GM10847 (cell line): ENCODE results near the gene COX6B1.

Experiments used
- POLR2A ChIP-seq: IDR thresholded peaks from 2 replicates; pipeline ENCODE4 v1.6.1; 2011; ENCODE audit not compliant: insufficient read length; ENCODE audit errors: extremely low read depth

COX6B1 gene

GRCh38 chr19:35628264-35628564 lies 19.9 kb upstream of the COX6B1 start:
- TF ChIP-seq POLR2A: no peak

DNA sequence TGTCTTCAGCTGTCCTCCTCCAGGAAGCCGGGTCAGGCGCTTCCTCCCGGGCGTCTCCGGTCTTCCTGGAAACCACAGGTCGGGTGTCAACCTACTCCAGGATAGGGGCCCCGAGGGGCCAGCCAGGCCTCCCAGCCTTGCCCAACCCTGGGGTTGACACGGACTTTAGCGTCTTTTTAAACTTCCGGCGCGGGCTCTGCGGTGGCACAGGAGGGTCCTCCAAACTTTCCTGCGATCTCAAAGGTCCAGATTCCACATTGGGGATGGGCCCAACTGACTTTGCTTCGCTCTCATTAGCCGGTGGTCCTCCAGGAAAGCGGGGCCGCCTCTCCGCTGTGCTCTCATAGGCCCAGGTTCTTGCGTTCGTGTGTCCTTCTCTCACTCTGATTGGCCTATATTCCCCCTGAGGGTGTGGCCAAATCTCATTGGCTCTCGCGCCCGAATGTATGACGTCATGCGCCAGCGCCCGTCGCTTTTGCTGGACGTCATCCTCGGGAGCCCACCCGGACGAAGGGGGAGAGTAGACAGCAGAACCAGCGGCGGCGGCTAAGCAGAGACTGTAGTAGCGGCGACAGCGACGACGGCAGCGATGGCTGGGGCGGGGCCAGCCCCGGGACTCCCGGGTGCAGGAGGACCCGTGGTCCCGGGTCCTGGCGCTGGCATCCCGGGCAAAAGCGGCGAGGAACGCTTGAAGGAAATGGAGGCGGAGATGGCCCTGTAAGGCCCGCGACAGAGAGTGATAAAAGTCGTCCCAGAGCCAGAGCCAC lies 19.4 kb upstream of the COX6B1 start, which contains the start of gene RBM42:
Gene RBM42, plus strand, starts transcription at position 472 of the 767 bp plus-strand sequence. Its CDS starts 118 bp downstream, at position 590.
- TF ChIP-seq POLR2A: peak; percentile 35

DNA sequence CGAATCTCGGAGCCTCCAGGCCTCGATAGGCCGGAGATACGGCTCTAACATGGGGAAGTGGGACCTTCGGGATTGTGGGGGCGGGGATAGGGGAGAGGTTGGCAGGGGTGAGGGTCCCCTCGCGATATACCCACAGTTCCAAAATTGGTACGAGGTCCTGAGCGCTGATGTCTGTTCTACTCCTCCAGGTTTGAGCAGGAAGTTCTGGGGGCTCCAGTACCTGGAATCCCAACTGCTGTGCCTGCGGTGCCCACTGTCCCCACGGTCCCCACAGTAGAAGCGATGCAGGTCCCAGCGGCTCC lies 18.8 kb upstream of the COX6B1 start:
- no peak for TF ChIP-seq POLR2A

DNA sequence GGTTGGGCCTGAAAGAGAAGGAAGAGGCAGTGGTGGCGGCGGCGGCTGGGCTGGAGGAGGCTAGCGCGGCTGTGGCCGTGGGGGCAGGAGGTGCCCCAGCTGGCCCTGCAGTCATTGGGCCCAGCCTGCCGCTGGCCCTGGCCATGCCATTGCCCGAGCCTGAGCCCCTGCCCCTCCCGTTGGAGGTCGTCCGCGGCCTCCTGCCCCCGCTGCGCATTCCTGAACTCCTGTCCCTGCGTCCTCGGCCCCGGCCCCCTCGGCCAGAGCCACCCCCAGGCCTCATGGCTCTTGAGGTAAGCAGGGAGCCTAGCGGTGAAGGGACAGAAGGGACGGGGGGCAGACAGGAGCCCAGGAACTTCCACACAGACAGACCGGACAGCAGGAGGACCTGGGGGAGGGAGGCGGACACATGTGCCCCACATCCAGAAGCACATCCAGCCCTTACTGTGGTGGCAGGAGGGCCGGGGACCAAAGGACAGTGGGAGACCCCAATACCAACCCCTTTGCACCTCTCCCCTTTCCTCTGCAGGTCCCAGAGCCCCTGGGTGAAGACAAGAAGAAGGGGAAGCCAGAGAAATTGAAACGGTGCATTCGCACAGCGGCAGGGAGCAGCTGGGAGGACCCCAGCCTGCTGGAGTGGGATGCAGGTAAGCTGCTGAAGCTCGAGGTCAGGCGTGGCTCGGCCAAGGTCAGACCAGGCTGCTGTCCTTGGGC lies 14.2 kb upstream of the COX6B1 start:
- TF ChIP-seq POLR2A: no peak

DNA sequence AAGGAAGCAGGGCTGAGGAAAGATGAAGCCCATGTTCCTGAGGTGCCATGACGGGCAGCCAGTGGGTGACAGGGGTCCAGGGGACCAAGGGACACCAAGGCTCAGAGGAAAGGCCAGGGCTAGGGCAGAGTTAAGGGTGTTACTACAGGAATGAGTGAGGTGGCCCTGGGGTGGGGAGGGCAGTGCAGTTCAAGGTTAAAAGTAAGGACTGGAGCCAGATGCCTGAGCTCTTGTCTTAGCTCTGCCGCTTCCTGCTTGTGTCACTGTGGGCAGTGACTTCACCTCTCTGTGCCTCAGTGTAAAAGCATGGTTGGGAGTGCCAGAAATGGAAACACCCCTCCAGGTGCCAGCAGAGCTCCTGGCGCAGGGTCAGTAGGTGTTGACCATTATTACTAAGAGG lies 11.5 kb upstream of the COX6B1 start:
- TF ChIP-seq POLR2A: no peak

- no peak for TF ChIP-seq POLR2A
These were observed 11.0 kb upstream of the COX6B1 start for GRCh38 chr19:35637165-35637564.

- TF ChIP-seq POLR2A: no peak
These were observed 8.8 kb upstream of the COX6B1 start for GRCh38 chr19:35639321-35639639.

- TF ChIP-seq POLR2A: no peak
These were observed 8.3 kb upstream of the COX6B1 start for GRCh38 chr19:35639863-35640262.

DNA sequence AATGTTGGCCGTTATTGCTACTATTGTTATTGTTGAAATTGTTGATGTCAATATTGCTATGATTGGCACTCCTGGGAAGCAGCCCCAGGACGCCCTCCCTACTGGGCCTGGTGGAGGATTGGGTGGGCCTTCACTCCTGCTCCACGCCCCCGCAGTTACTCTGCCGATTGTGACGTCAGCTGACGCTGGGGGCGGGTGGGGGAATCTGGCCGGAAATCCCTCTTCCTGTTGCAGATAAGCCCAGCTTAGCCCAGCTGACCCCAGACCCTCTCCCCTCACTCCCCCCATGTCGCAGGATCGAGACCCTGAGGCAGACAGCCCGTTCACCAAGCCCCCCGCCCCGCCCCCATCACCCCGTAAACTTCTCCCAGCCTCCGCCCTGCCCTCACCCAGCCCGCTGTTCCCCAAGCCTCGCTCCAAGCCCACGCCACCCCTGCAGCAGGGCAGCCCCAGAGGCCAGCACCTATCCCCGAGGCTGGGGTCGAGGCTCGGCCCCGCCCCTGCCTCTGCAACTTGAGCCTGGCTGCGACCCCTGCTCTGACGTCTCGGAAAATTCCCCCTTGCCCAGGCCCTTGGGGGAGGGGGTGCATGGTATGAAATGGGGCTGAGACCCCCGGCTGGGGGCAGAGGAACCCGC lies 6.5 kb upstream of the COX6B1 start, which contains the start of gene ETV2:
Gene ETV2, plus strand, starts transcription at position 231 of the 637 bp plus-strand sequence. CDS start 716 bp downstream, outside the sequence.
- no peak for TF ChIP-seq POLR2A

DNA sequence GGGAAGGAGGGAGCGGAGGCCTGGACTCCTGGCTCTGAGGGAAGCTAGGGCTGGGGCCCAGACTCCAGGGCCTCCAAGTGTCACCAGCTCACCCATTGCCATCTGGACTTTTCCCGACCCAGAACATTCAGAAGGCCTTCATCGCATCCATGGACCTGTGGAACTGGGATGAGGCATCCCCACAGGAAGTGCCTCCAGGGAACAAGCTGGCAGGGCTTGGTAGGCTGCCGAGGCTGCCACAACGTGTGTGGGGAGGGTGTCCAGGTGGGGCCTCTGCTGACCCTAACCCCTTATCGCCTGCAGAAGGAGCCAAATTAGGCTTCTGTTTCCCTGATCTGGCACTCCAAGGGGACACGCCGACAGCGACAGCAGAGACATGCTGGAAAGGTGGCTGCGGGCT lies 5.8 kb upstream of the COX6B1 start:
- TF ChIP-seq POLR2A: no peak

GRCh38 chr19:35642798-35643254 lies 5.3 kb upstream of the COX6B1 start:
- no peak for TF ChIP-seq POLR2A

DNA sequence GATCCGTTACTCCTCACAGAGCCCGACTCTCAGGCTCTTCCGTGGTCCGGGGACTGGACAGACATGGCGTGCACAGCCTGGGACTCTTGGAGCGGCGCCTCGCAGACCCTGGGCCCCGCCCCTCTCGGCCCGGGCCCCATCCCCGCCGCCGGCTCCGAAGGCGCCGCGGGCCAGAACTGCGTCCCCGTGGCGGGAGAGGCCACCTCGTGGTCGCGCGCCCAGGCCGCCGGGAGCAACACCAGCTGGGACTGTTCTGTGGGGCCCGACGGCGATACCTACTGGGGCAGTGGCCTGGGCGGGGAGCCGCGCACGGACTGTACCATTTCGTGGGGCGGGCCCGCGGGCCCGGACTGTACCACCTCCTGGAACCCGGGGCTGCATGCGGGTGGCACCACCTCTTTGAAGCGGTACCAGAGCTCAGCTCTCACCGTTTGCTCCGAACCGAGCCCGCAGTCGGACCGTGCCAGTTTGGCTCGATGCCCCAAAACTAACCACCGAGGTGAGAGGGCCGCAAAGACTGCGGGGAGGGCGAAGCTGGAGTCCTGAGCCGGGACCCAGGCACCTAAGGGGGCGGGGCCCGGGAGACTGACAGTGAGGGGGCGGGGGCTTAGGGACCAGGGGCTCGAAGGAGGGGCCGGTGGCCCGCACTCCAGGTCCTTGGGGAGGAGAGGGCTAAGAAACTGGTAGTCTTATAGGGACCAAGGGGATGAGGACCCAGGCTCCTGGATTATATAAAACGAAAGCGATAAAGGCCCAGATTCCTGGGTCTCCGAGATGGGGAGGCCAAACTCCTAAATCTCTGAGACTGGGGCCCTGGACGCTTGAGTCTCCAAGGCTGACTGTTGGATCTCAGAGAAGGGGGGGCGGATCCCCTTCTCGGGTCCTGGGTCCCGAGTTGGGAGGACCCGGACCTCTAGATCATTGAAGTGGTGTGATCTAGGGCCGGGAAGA lies 4.6 kb upstream of the COX6B1 start:
- peak; percentile 93 for TF ChIP-seq POLR2A

GRCh38 chr19:35644206-35644986 lies 3.7 kb upstream of the COX6B1 start:
- TF ChIP-seq POLR2A: no peak

- TF ChIP-seq POLR2A: no peak
These were observed 3.0 kb upstream of the COX6B1 start for GRCh38 chr19:35644987-35645679.
